ENCODE data around the gene MPLKIP. TPM values are rescaled to one million over a fixed set of nuclear protein-coding genes. Genes with fewer than 3 reads are reported as not detected.

MPLKIP gene
- total and polyA plus RNA-seq, 3 donors from 2014 or later = 29.6 to 61.3 (median 47.7) TPM

GRCh38 chr7:40095230-40095629 is 39.2 kb downstream of the MPLKIP start:
- H3K27ac ChIP-seq = no peak overlapping the region
- intact Hi-C loops (cut with DNase I; ENCODE audit: low total_unique reads) = no loop called here
- H3K4me3 ChIP-seq = no peak overlapping the region
- no peaks in the 10 kb centered on the region for H3K9me3 ChIP-seq
- no peaks in the 10 kb centered on the region for H3K27me3 ChIP-seq
- no peaks in the 10 kb centered on the region for H3K36me3 ChIP-seq (ENCODE audit: low read depth, missing control alignments)
- TF ChIP-seq CTCF (IDR thresholded peaks at IDR 0.05) (no peak), POLR2A (IDR thresholded peaks at IDR 0.05) (no peak)
- WGBS, 2 donors = 70 to 71% methylated on average over 1 of the region's 1 CpG
- DNase-seq = no peak
- H3K4me1 ChIP-seq = peaks cover 11% of the 10 kb centered on the region

- 64 to 70% methylated on average over 8 of the region's 8 CpGs for WGBS, 2 donors
- TF ChIP-seq CTCF (IDR thresholded peaks at IDR 0.05) = no peak
- no peak for TF ChIP-seq POLR2A (IDR thresholded peaks at IDR 0.05)
- peak overlapping the region in 1 of 2 donors; percentile 33 for H3K27ac ChIP-seq
- H3K27me3 ChIP-seq = no peaks in the 10 kb centered on the region
- H3K9me3 ChIP-seq = no peaks in the 10 kb centered on the region
- intact Hi-C loops (cut with DNase I; ENCODE audit: low total_unique reads) = no loop called here
- H3K4me3 ChIP-seq = no peak overlapping the region
- no peaks in the 10 kb centered on the region for H3K36me3 ChIP-seq (ENCODE audit: low read depth, missing control alignments)
- peaks cover 11% of the 10 kb centered on the region for H3K4me1 ChIP-seq
- DNase-seq = no peak
These were observed 40.6 kb downstream of the MPLKIP start for GRCh38 chr7:40093631-40094350.

- no peak for TF ChIP-seq CTCF (IDR thresholded peaks at IDR 0.05)
- TF ChIP-seq POLR2A (IDR thresholded peaks at IDR 0.05) = no peak
- 89 to 91% methylated on average over 2 of the region's 2 CpGs for WGBS, 2 donors
- Histone ChIP-seq H3K27ac (no peak overlapping the region), H3K4me1 (peaks cover 7% of the 10 kb centered on the region), H3K4me3 (no peak overlapping the region), H3K36me3 (ENCODE audit: low read depth, missing control alignments) (no peaks in the 10 kb centered on the region), H3K27me3 (no peaks in the 10 kb centered on the region), H3K9me3 (no peaks in the 10 kb centered on the region)
- no peak for DNase-seq
- intact Hi-C loops (cut with DNase I; ENCODE audit: low total_unique reads) = no loop called here
These were observed 42.2 kb downstream of the MPLKIP start for GRCh38 chr7:40092182-40092581.

- WGBS, 2 donors = 84 to 90% methylated on average over 3 of the region's 3 CpGs
- intact Hi-C loops (cut with DNase I; ENCODE audit: low total_unique reads) = no loop called here
- no peaks in the 10 kb centered on the region for H3K9me3 ChIP-seq
- H3K27me3 ChIP-seq = no peaks in the 10 kb centered on the region
- H3K36me3 ChIP-seq (ENCODE audit: low read depth, missing control alignments) = no peaks in the 10 kb centered on the region
- no peak for DNase-seq
- no peaks in the 10 kb centered on the region for H3K4me1 ChIP-seq
- TF ChIP-seq POLR2A (IDR thresholded peaks at IDR 0.05) (no peak), CTCF (IDR thresholded peaks at IDR 0.05) (no peak)
- H3K4me3 ChIP-seq = no peak overlapping the region
- H3K27ac ChIP-seq = no peak overlapping the region
These were observed 56.6 kb downstream of the MPLKIP start for GRCh38 chr7:40077849-40078248.

Small RNAs within 50 kb of the gene (small RNA-seq; reads per million reads assigned to genes)
- gene AC006023.1 (0 reads per million in 2 donors), gene AC006023.2 (0 reads per million in 2 donors)

Other genes starting within 250 kb of the MPLKIP start
- 100 to 1,000 TPM; 134 to 140 TPM for gene CDK13, start 184.4 kb downstream of the MPLKIP start, total RNA-seq
- 55.1 TPM for gene CDK13, start 184.4 kb downstream of the MPLKIP start, polyA plus RNA-seq (ENCODE audit: insufficient read depth, low read depth, low replicate concordance)
- 1 to 10 TPM; 7.1 to 9.8 TPM for gene SUGCT, start 383 bp upstream of the MPLKIP start, total RNA-seq
- 8.1 TPM for gene SUGCT, start 383 bp upstream of the MPLKIP start, polyA plus RNA-seq (ENCODE audit: insufficient read depth, low read depth, low replicate concordance)

Data from testis (tissue), 3 donors.